A549 treated with ZK216348 at 1 μM for 4 hours (cell line): ENCODE measurements around the gene USP14. TPM values are rescaled to one million over a fixed set of nuclear protein-coding genes. Genes with fewer than 3 reads are reported as not detected.

Experiments
- total RNA-seq: library from RNA; stranded (reverse); fragments of 200-300 nt; extraction: Qiagen RNA extraction; gene quantifications from 5 replicates; pipeline ENCODE4 v1.2.3, GENCODE V29; 2022; ENCODE audit warnings: low read depth

Gene USP14
- total RNA-seq = 50.7 to 70.8 TPM (median 65.0 TPM) in 5 replicates

GRCh38 chr18:158128-159036, at the start of gene USP14:
Gene USP14 (plus strand): TSS chr18:158557. CDS start chr18:158699, 142 bp downstream.

Other genes with a start within 250 kb of the USP14 start
- gene TUBB8B, start 108.9 kb upstream of the USP14 start, total RNA-seq = not detected in 5 replicates
- 16.7 to 25.3 TPM (median 20.5 TPM) in 5 replicates for gene THOC1, start 109.5 kb downstream of the USP14 start, total RNA-seq